GM21360 (cell line): ENCODE measurements around the gene ID2.

Experiments
- ATAC-seq: cut with Tn5 transposase; IDR thresholded peaks from one replicate; pipeline ENCODE4 v1.9.1; 2021; ENCODE audit warnings: mild to moderate bottlenecking, moderate library complexity; ENCODE audit not compliant: unreplicated experiment

The ID2 gene

DNA sequence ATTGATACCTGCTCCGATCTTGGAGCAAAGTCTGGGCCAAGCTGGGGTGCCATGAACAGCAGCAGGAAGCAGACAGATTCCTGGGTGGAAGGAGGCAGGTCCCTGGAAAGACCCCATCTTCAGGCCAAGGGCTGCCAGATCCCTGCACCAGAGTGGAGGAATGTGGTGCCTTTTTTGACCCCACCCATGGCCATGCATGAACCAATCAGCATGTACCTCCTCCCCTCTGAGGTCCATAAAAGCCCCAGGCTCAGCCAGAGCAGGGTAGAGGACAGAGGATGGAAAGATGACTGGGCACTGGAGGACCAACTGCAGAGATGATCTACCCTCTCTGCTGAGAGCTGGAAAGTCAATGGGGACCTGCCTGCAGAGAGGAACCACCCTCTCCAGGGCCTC lies 34.4 kb upstream of the ID2 start:
- no peak for ATAC-seq

DNA sequence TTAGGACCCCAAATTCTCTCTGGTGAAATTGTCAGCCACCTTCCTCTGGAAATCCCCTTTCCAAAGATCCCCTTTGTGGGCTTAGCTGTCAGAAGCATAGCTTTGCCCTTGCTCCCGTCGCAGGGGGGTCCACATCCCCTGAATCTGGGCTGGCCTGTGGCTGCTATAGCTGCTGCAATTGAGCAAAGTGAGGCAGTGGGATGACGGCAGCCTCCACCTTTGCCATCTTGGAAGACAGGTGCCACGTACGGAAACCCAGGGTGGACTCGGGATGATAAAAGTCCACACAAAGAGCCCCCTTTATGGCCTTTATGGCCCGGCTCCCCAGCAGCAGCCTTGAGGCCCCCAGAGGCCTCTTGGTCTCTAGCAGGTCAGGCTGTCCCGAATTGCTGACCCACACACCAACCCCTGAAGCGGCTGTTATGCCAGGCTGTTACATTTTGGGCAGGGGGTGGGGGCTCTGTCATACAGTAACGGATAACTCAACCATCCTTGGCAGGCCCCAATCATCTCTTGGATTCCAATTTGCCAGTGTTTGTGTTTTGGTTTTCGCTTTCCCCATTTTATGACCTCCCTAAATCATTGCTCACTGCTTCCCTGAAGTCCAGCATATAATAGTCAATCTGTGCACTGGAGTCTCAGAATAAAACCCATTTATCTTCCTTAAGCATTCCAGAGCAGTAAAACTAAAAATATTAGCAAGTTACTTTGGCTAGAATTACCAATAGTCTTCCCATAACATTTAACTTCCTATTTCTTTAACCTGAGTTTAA lies 33.2 kb upstream of the ID2 start:
- no peak for ATAC-seq

GRCh38 chr2:8649718-8650117 lies 32.1 kb upstream of the ID2 start:
- ATAC-seq = no peak

DNA sequence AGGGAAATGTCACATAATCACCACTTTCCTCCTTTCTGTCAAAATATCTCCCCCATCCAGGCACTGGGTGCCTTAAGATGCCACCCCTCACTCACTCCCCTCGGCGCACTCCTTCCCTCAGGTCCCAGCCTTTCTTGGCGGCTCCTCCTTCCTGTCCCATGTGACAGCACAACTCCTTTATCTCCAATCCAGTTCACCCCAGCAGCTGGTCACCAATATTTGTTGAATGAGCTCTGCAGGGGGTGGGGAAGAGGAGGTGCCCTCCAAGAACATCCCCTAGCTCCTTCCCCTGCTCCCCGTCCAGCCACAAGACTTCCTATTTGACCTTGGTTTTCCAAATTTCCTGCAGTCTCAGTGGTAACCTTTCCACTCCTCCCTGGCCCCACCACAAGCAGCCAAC lies 31.6 kb upstream of the ID2 start:
- ATAC-seq = no peak

- ATAC-seq = no peak
Observed at GRCh38 chr2:8652774-8653426, 29.0 kb upstream of the ID2 start.

GRCh38 chr2:8653485-8653884 lies 28.4 kb upstream of the ID2 start:
- no peak for ATAC-seq

DNA sequence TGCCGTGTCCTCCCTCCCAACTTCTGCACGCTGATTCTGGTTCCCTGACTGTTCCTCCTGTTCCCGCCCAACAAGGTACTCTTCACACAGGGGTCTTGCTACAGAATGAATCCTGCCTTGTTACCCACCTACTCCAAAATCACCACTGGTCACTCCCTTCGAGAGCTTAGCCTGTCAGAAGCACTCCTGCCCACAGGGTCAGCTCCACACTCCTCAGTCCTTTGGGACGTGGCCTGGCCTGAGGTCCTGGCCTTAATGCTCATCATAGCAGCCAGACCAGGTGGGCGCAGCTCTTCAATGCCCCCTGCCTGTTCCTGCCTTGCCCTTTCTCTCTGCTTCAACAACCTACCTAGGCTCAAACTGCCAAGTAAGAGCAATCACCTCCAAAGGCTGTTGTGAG lies 27.8 kb upstream of the ID2 start:
- ATAC-seq = no peak

DNA sequence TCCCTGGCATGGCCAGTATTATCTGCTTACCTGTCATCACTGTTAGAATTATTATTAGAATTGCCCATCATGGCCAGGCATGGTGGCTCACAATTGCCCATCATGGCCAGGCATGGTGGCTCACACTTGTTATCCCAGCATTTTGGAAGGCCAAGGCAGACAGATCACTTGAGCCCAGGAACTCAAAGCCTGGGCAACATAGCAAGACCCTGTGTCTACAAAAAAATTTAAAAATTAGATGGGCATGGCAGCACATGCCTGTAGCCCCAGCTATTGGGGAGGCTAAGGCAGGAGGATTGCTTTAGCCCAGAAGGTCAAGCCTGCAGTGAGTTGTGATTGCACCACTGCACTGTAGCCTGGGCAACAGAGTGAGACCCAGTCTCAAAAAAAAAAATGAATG lies 27.4 kb upstream of the ID2 start:
- ATAC-seq = no peak

GRCh38 chr2:8656160-8656641 lies 25.7 kb upstream of the ID2 start:
- no peak for ATAC-seq

DNA sequence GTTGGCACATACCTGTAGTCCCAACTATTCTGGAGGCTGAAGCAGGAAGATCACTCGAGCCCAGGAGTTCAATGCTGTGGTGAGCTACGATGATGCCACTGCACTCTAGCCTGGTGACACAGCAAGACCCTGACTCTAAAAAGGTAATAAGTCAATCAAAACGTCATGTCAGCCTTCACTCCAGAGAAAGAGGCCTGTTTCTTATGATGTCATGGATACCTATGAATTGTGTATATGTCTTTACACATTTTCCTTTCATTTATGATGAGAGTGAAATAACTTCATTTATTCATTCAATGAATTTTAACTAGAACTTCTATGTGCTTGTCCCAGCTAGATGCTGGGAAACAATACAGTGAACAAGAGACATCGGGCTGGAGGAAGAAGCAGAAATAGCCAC lies 25.0 kb upstream of the ID2 start:
- ATAC-seq = no peak

- ATAC-seq = no peak
Observed at GRCh38 chr2:8657423-8658062, 24.3 kb upstream of the ID2 start.

DNA sequence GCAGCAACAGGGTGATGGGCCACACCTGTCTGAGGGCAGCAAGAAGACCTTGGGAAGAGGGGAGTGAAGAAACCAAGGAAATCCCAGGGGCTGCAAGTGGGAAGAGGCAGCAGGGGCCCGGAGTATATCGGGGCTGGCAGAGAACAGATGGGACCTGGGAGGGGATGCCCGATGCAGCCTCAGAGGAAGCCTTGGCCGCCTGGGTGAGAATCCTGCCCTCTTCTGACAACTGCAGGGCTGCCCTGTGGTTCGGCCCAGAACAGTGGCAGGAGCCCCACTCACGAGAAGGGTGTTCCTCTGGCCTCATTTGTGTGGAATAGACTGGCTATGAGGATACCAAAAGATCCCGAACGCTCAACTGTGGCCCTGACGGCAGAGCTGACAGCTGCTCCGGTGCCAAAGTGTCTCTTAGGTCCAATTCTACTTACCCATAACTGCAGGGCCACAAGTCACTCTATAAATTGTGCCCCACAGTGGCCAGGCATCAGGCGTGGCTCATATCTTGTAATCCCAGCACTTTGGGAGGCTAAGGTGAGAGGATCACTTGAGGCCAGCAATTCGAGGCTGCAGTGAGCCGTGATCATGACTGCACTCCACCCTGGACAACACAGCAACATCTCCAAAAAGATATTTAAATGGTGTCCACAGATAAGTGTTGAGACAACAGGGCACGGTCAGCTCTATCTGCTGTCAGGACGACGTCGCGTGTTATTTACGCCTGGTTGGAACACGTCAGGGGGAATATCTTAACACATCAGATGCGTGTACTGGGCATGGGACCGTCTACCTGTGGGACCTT lies 23.6 kb upstream of the ID2 start:
- ATAC-seq = no peak

DNA sequence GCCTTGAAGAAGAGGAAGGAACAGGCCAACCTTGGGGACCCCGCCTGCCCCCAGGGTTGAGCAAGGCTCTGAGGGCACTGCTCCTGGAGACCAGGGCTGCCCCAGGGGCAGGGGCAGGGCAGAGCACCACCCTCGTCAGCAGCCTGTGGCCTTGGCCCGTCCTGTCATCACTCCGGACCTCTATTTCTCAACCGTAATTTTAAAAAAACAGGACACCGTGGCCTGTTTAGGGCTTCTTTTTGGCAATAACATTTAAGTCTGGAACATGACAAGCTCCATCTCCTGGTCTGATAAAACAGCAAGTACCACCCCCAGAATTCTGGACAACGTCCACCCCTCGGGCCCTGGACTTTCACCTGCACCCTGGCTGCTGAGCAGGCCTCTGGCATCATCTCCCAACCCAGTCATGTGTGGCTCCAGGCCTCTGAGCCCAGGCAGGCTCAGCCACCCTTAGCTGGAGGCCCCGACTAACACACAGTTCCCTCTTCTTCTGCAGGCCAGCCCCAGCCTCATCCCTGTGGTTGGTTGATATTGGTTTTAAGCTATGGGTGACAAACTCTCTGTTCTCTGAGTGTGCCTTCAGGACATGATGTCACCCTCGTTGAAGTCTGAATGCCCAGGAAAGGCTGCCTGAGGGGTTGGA lies 22.6 kb upstream of the ID2 start:
- ATAC-seq = no peak

DNA sequence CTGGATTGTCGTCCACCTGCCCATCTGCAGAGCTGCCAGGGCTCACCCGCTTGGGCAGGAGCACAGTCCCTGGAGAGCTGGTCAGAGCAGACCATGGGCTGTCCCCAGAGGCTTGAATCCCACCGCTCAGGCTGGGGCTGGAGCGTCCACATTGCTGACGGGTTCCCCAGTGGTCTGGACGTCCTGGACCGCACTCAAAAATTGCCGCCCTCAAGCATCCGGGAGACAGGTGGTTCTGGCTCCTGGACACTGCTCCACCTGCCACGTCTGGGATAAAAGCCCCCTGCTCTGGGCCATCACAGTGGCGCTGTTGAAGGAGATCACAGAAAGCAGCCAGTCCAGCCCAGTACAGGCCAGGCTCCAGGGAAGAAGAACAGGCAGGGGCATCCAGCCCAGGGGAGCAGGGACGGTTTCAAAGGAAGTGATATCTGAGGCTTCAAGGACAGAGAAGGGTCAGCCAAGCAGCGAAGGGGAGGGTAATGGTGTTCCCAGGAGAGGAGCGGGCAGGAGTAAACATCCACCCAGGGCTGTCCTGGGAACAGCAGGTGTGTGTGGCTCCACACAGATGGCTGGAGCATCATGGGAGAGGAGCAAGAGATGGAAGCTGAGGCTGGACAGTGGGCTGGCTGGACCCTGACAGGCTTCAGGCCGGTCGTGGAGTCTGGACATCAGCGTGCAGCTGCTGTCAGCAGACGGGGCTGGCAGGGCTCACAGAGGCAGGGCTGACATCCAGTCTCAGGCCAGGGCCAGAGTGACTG lies 21.9 kb upstream of the ID2 start:
- ATAC-seq = no peak

GRCh38 chr2:8661235-8661634 lies 20.6 kb upstream of the ID2 start:
- no peak for ATAC-seq

- ATAC-seq = no peak
Observed at GRCh38 chr2:8661736-8662135, 20.1 kb upstream of the ID2 start.

DNA sequence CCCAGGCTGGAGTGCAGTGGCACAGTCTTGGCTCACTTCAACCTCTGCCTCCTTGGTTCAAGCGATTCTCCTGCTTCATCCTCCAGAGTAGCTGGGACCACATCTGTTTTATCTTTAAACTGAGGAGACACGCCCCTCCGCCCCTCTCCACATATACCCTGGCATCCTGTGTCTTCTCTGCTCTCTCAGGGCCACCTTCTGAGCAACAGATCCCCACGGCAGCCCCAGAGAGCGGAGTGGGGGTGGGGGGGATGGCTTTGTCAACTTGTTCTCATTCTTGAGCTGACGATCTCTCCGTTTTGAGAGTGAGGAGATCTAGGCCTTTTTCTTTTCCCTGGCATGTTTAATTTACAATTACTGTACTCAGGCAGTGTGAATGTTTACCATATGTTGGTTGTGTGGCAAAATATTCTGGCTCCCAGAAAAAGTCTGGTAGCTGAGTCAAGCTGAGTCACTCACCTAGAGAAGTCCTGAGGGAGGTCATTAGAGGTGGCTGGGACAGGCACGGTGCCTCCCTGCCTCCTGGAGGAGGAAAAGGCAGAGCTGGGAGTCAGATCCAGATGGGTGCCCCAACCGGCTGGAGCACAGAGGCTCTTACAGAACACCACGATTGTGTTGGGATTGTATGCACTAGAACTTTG lies 19.5 kb upstream of the ID2 start:
- ATAC-seq = no peak

DNA sequence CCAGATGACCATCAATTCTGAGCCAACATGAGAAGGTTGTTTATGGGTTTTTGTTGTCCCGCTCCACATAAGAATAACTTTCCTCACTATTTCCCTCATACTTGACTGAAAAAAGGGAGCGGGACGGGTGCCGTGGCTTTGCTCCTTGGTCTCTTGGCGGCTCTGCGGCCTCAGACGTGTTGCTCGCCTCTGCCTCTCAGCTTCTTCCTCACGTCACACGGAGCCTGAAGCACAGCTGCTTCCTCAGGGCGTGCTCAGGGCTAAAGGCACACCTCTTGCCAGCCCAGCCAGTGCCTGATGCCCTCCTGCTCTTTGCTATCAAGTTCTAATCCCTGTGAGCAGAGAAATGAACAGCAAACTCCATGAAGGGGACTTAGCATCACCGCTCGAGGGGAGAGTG lies 17.9 kb upstream of the ID2 start:
- no peak for ATAC-seq

- no peak for ATAC-seq
Observed at GRCh38 chr2:8666581-8666980, 15.3 kb upstream of the ID2 start.
